ENCODE results near the gene INTS1. TPM values are rescaled to one million over a fixed set of nuclear protein-coding genes. Genes with fewer than 3 reads are reported as not detected.

INTS1 gene
- total RNA-seq, 2 donors from 2014 or later, result 29.0 to 47.0 TPM

- Histone ChIP-seq H3K4me1 (peaks cover 0 to 68% of the 10 kb centered on the region in 2 donors), H3K4me3 (peak overlapping the region; percentile 52 to 67), H3K36me3 (peaks cover 6% of the 10 kb centered on the region), H3K9me3 (no peaks in the 10 kb centered on the region), H3K27ac (peak overlapping the region; percentile 99 to 100), H3K27me3 (no peaks in the 10 kb centered on the region)
- no peak for TF ChIP-seq CTCF (IDR thresholded peaks at IDR 0.05)
- DNase-seq (ENCODE audit: low spot score), result peak; percentile 76
Observed at GRCh38 chr7:1533547-1534329, 29.5 kb upstream of the INTS1 start.

- H3K27ac ChIP-seq, result peak overlapping the region; percentile 99 to 100
- H3K4me1 ChIP-seq, result peaks cover 0 to 63% of the 10 kb centered on the region in 2 donors
- H3K27me3 ChIP-seq, result no peaks in the 10 kb centered on the region
- DNase-seq (ENCODE audit: low spot score), result no peak
- H3K4me3 ChIP-seq, result peak overlapping the region; percentile 52 to 67
- peaks cover 6% of the 10 kb centered on the region for H3K36me3 ChIP-seq
- no peak for TF ChIP-seq CTCF (IDR thresholded peaks at IDR 0.05)
- no peaks in the 10 kb centered on the region for H3K9me3 ChIP-seq
Observed at GRCh38 chr7:1533255-1533546, 29.0 kb upstream of the INTS1 start.

GRCh38 chr7:1532456-1533254 is 28.5 kb upstream of the INTS1 start:
- Histone ChIP-seq H3K36me3 (peaks cover 6% of the 10 kb centered on the region), H3K27me3 (no peaks in the 10 kb centered on the region), H3K4me3 (peak overlapping the region; percentile 52 to 67), H3K9me3 (no peaks in the 10 kb centered on the region), H3K4me1 (peaks cover 0 to 57% of the 10 kb centered on the region in 2 donors), H3K27ac (peak overlapping the region; percentile 99 to 100)
- peak; percentile 96 for DNase-seq (ENCODE audit: low spot score)
- TF ChIP-seq CTCF (IDR thresholded peaks at IDR 0.05), result no peak

- H3K36me3 ChIP-seq, result peaks cover 6% of the 10 kb centered on the region
- H3K4me1 ChIP-seq, result peaks cover 0 to 53% of the 10 kb centered on the region in 2 donors
- TF ChIP-seq CTCF (IDR thresholded peaks at IDR 0.05), result no peak
- H3K27ac ChIP-seq, result peak overlapping the region; percentile 99 to 100
- peak overlapping the region; percentile 52 to 67 for H3K4me3 ChIP-seq
- no peaks in the 10 kb centered on the region for H3K9me3 ChIP-seq
- H3K27me3 ChIP-seq, result no peaks in the 10 kb centered on the region
- DNase-seq (ENCODE audit: low spot score), result no peak
Observed at GRCh38 chr7:1531979-1532455, 27.8 kb upstream of the INTS1 start.

GRCh38 chr7:1531263-1531978 is 27.2 kb upstream of the INTS1 start:
- H3K4me3 ChIP-seq, result peak overlapping the region; percentile 52 to 67
- H3K36me3 ChIP-seq, result peaks cover 6% of the 10 kb centered on the region
- TF ChIP-seq CTCF (IDR thresholded peaks at IDR 0.05), result no peak
- H3K4me1 ChIP-seq, result peaks cover 0 to 47% of the 10 kb centered on the region in 2 donors
- H3K27me3 ChIP-seq, result no peaks in the 10 kb centered on the region
- H3K9me3 ChIP-seq, result no peaks in the 10 kb centered on the region
- H3K27ac ChIP-seq, result peak overlapping the region; percentile 99 to 100
- peak; percentile 66 for DNase-seq (ENCODE audit: low spot score)
